CD4-positive, alpha-beta T cell treated with Interleukin-10 for 1 hour (primary cell): ENCODE results near the gene JAG1.

Experiments used
- DNase-seq: peaks from one replicate; pipeline ENCODE4 v3.0.0-alpha.2; 2020

JAG1 gene

GRCh38 chr20:10699489-10699888 is 25.7 kb upstream of the JAG1 start:
- no peak for DNase-seq

- no peak for DNase-seq
Measured at GRCh38 chr20:10696650-10697049, 22.9 kb upstream of the JAG1 start.

- no peak for DNase-seq
Measured at GRCh38 chr20:10689385-10689784, 15.6 kb upstream of the JAG1 start.

- DNase-seq, result no peak
Measured at GRCh38 chr20:10687895-10688294, 14.1 kb upstream of the JAG1 start.

GRCh38 chr20:10686356-10687133 is 12.7 kb upstream of the JAG1 start:
- no peak for DNase-seq

GRCh38 chr20:10683537-10683936 is 9.7 kb upstream of the JAG1 start:
- DNase-seq, result no peak

- DNase-seq, result no peak
Measured at GRCh38 chr20:10682939-10683338, 9.1 kb upstream of the JAG1 start.

- DNase-seq, result no peak
Measured at GRCh38 chr20:10681494-10681893, 7.7 kb upstream of the JAG1 start.

GRCh38 chr20:10680571-10680970 is 6.8 kb upstream of the JAG1 start:
- no peak for DNase-seq

- no peak for DNase-seq
Measured at GRCh38 chr20:10679269-10679668, 5.5 kb upstream of the JAG1 start.

GRCh38 chr20:10676518-10676917 is 2.7 kb upstream of the JAG1 start:
- DNase-seq, result no peak

GRCh38 chr20:10675450-10675848 is 1.6 kb upstream of the JAG1 start:
- DNase-seq, result no peak

- peak; percentile 15 for DNase-seq
Measured at GRCh38 chr20:10674684-10675449, 1.1 kb upstream of the JAG1 start.

- DNase-seq, result no peak
Measured at GRCh38 chr20:10673176-10673841, 490 bp downstream of the JAG1 start.

GRCh38 chr20:10672624-10673127 is 1.1 kb downstream of the JAG1 start:
- peak; percentile 23 for DNase-seq

GRCh38 chr20:10671919-10672623 is 1.7 kb downstream of the JAG1 start:
- no peak for DNase-seq

- DNase-seq, result peak; percentile 27
Measured at GRCh38 chr20:10671221-10671918, 2.4 kb downstream of the JAG1 start.

GRCh38 chr20:10670501-10671220 is 3.1 kb downstream of the JAG1 start:
- DNase-seq, result no peak

- DNase-seq, result no peak
Measured at GRCh38 chr20:10669843-10670446, 3.9 kb downstream of the JAG1 start.

- DNase-seq, result no peak
Measured at GRCh38 chr20:10668677-10669368, 5.0 kb downstream of the JAG1 start.
